Peyer's patch (tissue), 4 donors: ENCODE measurements around the gene EDN2.

Experiments used
- POLR2A ChIP-seq, 2 donors: fragments of 450-650 bp; IDR thresholded peaks; one replicate each; pipeline ENCODE4 v1.5.1; 2017; ENCODE audit warnings: antibody characterized with exemption in 2 of 2, mild to moderate bottlenecking in 2 of 2, moderate library complexity in 2 of 2
- TF ChIP-seq, protein P1 (sequence below), 6 experiments: fragments of 450-650 bp in 4 of 6; fragments of 200-600 bp in 2 of 6; sonication (generic) in 1 of 6; IDR thresholded peaks; one replicate each; pipeline ENCODE4 v1.5.1; 2017 to 2019; ENCODE audit warnings: antibody characterized with exemption in 6 of 6, mild to moderate bottlenecking in 3 of 6, moderate library complexity in 1 of 6

DNA sequence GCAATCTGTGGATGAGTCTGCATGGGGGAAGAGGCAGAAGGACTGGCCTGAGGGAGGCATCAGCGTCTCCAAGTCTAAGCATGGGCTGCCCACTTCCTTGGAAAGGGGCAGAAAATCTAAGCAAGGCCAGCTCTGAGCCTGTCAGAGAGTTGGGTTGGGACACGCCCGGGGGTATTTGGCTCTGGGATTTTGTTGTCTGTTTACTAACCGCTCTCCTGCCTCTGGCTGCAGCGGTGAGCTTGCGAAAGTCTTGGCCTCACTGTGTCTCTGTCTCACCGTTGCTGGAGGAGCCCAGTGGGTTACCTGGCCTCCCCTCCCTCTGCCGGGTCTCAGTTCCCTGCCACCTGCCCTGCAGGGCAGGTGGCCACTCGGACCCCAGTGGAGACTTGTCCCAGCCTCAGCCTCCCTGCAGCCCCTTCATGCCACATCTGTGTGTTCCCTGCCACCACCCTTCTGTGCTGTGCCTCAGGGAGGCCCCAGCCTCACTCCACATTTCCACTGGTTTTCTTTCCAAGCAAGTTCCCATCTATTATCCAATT is 33.7 kb downstream of the EDN2 start:
- TF ChIP-seq, protein P1, sequence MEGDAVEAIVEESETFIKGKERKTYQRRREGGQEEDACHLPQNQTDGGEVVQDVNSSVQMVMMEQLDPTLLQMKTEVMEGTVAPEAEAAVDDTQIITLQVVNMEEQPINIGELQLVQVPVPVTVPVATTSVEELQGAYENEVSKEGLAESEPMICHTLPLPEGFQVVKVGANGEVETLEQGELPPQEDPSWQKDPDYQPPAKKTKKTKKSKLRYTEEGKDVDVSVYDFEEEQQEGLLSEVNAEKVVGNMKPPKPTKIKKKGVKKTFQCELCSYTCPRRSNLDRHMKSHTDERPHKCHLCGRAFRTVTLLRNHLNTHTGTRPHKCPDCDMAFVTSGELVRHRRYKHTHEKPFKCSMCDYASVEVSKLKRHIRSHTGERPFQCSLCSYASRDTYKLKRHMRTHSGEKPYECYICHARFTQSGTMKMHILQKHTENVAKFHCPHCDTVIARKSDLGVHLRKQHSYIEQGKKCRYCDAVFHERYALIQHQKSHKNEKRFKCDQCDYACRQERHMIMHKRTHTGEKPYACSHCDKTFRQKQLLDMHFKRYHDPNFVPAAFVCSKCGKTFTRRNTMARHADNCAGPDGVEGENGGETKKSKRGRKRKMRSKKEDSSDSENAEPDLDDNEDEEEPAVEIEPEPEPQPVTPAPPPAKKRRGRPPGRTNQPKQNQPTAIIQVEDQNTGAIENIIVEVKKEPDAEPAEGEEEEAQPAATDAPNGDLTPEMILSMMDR (IDR thresholded peaks at IDR 0.05), result no peak
- TF ChIP-seq POLR2A (IDR thresholded peaks at IDR 0.05), result no peak
